OCI-LY1 (cell line): ENCODE results near the gene MTX2.

Source experiments
- H2AFZ ChIP-seq: fragments of 200-600 bp; sonication (generic), shearing (Covaris generic); 2 replicates; pipeline ENCODE4 v1.6.0; 2014; ENCODE audit warnings: antibody characterized with exemption, mild to moderate bottlenecking, low read length
- H3F3A ChIP-seq: fragments of 200-600 bp; sonication (generic), shearing (Covaris generic); 2 replicates; pipeline ENCODE4 v1.6.0; 2014; ENCODE audit warnings: mild to moderate bottlenecking, antibody characterized with exemption, low read length, moderate library complexity; ENCODE audit not compliant: insufficient read depth
- H3K27ac ChIP-seq: fragments of 200-600 bp; sonication (generic); 2 replicates; pipeline ENCODE4 v1.5.1; 2014; ENCODE audit warnings: low read length, mixed run types, mild to moderate bottlenecking, low read depth; ENCODE audit not compliant: poor library complexity, severe bottlenecking
- H3K27me3 ChIP-seq: fragments of 200-600 bp; sonication (generic); 2 replicates; pipeline ENCODE4 v1.6.0; 2014; ENCODE audit warnings: antibody characterized with exemption, mild to moderate bottlenecking, low read length, moderate library complexity; ENCODE audit not compliant: insufficient read depth
- H3K36me3 ChIP-seq: fragments of 200-600 bp; sonication (generic); 2 replicates; pipeline ENCODE4 v1.6.1; 2014; ENCODE audit warnings: mild to moderate bottlenecking, antibody characterized with exemption, low read length, moderate library complexity, mixed read lengths; ENCODE audit not compliant: insufficient read depth
- H3K4me1 ChIP-seq: fragments of 200-600 bp; sonication (generic); 2 replicates; pipeline ENCODE4 v1.5.1; 2014; ENCODE audit warnings: mild to moderate bottlenecking, low read length, moderate library complexity; ENCODE audit not compliant: insufficient read depth, severe bottlenecking
- H3K4me2 ChIP-seq: fragments of 200-600 bp; sonication (generic), shearing (Covaris generic); 2 replicates; pipeline ENCODE4 v1.6.1; 2014; ENCODE audit warnings: low read length
- H3K4me3 ChIP-seq: fragments of 200-600 bp; sonication (generic); 2 replicates; pipeline ENCODE4 v1.5.1; 2014; ENCODE audit warnings: low read length, low read depth, mild to moderate bottlenecking, mixed read lengths; ENCODE audit not compliant: poor library complexity, severe bottlenecking
- H3K79me2 ChIP-seq: fragments of 200-600 bp; shearing (Covaris generic); 2 replicates; pipeline ENCODE4 v1.6.1; 2016; ENCODE audit warnings: mixed run types, low read length, mixed read lengths; ENCODE audit not compliant: insufficient read depth
- H3K9ac ChIP-seq: fragments of 200-600 bp; sonication (generic), shearing (Covaris generic); 2 replicates; pipeline ENCODE4 v1.6.1; 2014; ENCODE audit warnings: mild to moderate bottlenecking, low read length, mixed read lengths
- H3K9me2 ChIP-seq: fragments of 200-600 bp; sonication (generic), shearing (Covaris generic); 2 replicates; pipeline ENCODE4 v1.6.1; 2014; ENCODE audit warnings: low read depth, mild to moderate bottlenecking, low read length, mixed read lengths
- H3K9me3 ChIP-seq: fragments of 200-600 bp; shearing (Covaris generic); 2 replicates; pipeline ENCODE4 v1.6.1; 2014; ENCODE audit warnings: low read length, mixed read lengths
- H4K20me1 ChIP-seq: fragments of 200-600 bp; sonication (generic), shearing (Covaris generic); 2 replicates; pipeline ENCODE4 v1.6.0; 2016; ENCODE audit warnings: mild to moderate bottlenecking, low read length; ENCODE audit not compliant: insufficient read depth
- EZH2 ChIP-seq: fragments of 200-600 bp; sonication (generic), shearing (Covaris generic); IDR thresholded peaks from 2 replicates; pipeline ENCODE4 v1.8.0; 2017; ENCODE audit warnings: borderline replicate concordance, mixed run types, mild to moderate bottlenecking, antibody characterized with exemption, low read length, moderate library complexity, mixed read lengths
- TF ChIP-seq, protein P1 (sequence below): fragments of 200-600 bp; sonication (generic), shearing (Covaris generic); IDR thresholded peaks from 2 replicates; pipeline ENCODE4 v1.5.1; 2017; ENCODE audit warnings: mild to moderate bottlenecking, antibody characterized with exemption, low read length, moderate library complexity, mixed read lengths

MTX2 gene

DNA sequence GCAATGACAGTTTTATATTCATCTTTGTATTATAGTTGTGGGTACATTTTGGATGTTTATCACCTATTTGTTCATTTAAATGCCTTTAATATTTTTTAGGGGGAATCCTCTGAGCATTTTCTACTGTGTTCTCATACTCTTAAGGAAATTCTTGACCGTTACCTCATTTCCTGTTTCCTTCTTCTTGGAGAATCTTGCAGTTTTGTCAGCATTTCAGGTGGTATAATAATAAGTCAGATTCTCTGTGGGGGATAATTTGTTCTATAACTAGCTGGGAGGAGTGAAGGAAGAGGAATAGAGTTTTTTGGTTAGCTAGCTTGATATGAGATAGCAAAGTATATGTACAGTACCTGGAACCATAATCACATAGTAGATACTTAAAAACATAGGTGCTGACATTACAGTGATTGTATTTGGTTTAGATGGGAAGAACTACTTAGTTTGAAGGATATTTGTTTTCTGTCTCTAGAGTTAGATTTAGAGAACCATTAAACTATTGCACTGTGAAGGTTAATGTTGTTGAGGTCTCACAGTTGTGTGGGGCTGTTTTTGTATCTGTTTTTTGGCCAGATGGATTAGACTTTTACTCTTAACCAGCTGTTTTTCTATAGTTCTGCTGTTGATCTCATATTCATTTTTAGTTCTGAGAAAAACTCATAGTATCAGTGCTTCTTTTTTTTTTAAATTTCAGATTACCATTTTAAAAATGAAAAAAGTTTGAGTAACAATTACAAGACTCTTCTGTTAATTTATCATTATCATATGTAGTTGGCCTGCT is 14.2 kb downstream of the MTX2 start:
- Histone ChIP-seq H3K4me1 (no peaks in the 10 kb centered on the region), H3K27me3 (no peaks in the 10 kb centered on the region), H3K27ac (no peak overlapping the region), H2AFZ (no peak overlapping the region), H3K9me2 (no peaks in the 10 kb centered on the region), H3K9me3 (no peaks in the 10 kb centered on the region), H3K9ac (no peak overlapping the region), H4K20me1 (no peaks in the 10 kb centered on the region; the same call in 1 of the 2 replicates), H3K4me2 (no peak overlapping the region), H3F3A (no peaks in the 10 kb centered on the region), H3K36me3 (no peaks in the 10 kb centered on the region), H3K4me3 (no peak overlapping the region), H3K79me2 (peaks cover 29% of the 10 kb centered on the region)
- TF ChIP-seq, protein P1, sequence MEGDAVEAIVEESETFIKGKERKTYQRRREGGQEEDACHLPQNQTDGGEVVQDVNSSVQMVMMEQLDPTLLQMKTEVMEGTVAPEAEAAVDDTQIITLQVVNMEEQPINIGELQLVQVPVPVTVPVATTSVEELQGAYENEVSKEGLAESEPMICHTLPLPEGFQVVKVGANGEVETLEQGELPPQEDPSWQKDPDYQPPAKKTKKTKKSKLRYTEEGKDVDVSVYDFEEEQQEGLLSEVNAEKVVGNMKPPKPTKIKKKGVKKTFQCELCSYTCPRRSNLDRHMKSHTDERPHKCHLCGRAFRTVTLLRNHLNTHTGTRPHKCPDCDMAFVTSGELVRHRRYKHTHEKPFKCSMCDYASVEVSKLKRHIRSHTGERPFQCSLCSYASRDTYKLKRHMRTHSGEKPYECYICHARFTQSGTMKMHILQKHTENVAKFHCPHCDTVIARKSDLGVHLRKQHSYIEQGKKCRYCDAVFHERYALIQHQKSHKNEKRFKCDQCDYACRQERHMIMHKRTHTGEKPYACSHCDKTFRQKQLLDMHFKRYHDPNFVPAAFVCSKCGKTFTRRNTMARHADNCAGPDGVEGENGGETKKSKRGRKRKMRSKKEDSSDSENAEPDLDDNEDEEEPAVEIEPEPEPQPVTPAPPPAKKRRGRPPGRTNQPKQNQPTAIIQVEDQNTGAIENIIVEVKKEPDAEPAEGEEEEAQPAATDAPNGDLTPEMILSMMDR: no peak
- TF ChIP-seq EZH2: no peak

DNA sequence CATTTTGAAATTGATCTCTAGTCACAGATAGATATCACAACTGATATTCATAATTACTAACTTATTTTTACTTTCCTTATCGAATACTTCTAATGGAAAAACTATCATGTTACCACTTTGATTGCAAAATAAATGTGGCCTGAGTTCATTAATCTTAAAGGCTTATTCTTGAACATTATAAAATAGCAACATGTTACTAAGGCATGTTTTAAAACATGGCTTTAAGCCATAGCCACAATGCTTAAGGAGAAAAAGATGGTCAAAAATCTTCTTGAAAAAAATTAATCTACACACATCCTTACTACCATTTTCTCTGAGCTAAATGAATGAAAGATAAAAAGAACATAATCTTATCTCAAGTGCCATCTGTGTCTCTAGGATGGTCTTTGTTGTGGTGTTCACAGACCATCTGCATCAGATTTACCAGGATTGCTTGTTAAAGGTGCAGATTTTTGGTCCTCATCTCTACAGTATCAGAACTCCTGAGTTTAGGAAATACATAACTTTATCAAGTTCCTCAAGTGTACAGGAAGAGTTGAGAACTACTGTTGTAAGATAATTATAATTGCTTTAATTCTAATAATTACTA is 15.3 kb downstream of the MTX2 start:
- Histone ChIP-seq H3K4me3 (no peak overlapping the region), H3K79me2 (peaks cover 37% of the 10 kb centered on the region), H3K27me3 (no peaks in the 10 kb centered on the region)

DNA sequence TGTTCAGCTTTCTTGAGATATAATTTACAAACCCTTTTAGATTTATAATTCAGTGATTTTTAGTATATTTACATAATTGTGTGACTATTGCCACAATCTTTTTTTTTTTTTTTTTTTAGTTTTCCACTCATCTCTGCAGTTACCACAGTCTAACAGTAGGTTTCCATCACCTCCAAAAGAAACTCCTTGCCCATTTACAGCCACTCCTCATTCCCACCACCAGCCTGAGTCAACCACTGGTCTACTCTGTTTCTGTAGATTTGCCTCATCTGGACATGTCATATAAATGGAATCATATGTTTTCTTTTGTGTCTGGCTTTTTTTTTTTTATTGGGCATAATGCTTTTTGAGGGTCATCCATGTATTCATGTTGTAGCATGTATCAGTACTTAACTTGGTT is 16.1 kb downstream of the MTX2 start:
- Histone ChIP-seq H3K9ac (no peak overlapping the region), H4K20me1 (no peaks in the 10 kb centered on the region), H3K4me2 (no peak overlapping the region), H3K36me3 (no peaks in the 10 kb centered on the region), H3K9me2 (no peaks in the 10 kb centered on the region), H3K27ac (no peak overlapping the region), H3K9me3 (no peaks in the 10 kb centered on the region), H3K4me1 (no peaks in the 10 kb centered on the region), H2AFZ (no peak overlapping the region), H3K27me3 (no peaks in the 10 kb centered on the region), H3F3A (no peaks in the 10 kb centered on the region), H3K79me2 (peaks cover 42% of the 10 kb centered on the region), H3K4me3 (no peak overlapping the region)
- no peak for TF ChIP-seq EZH2
- TF ChIP-seq, protein P1: no peak

More for the DNA sequence above, 15.3 kb downstream of the MTX2 start:
- H3K4me2 ChIP-seq: no peak overlapping the region
- H3K9me3 ChIP-seq: no peaks in the 10 kb centered on the region
- no peaks in the 10 kb centered on the region for H3F3A ChIP-seq
- H3K27ac ChIP-seq: no peak overlapping the region
- no peak for TF ChIP-seq EZH2
- TF ChIP-seq, protein P1: no peak
- H3K9ac ChIP-seq: no peak overlapping the region
- H2AFZ ChIP-seq: no peak overlapping the region
- no peaks in the 10 kb centered on the region for H3K4me1 ChIP-seq
- H4K20me1 ChIP-seq: no peaks in the 10 kb centered on the region
- no peaks in the 10 kb centered on the region for H3K36me3 ChIP-seq
- H3K9me2 ChIP-seq: no peaks in the 10 kb centered on the region
